ENCODE measurements around the gene PRXL2B. TPM values are rescaled to one million over a fixed set of nuclear protein-coding genes. Genes with fewer than 3 reads are reported as not detected.
"Not testable (repeated sequence)": the region's sequence is repeated elsewhere in the genome, so short reads cannot be mapped to it uniquely, and the experiment has no call there.

Gene PRXL2B
- total and polyA plus RNA-seq, 2 experiments from 2014 or later = 25.5 to 44.0 TPM

- no peak for TF ChIP-seq ZNF462 (CRISPR knock-in tag; IDR thresholded peaks at IDR 0.05)
These were observed 10.5 kb upstream of the PRXL2B start (continued) for GRCh38 chr1:2575801-2576663.

- DNase-seq (ENCODE audit: low spot score); H3K36me3 ChIP-seq (ENCODE audit: insufficient read depth); H3K36me3 Mint-ChIP-seq (ENCODE audit: low read depth); H4K20me1 ChIP-seq (replicated peaks; ENCODE audit: insufficient read depth); H3K4me3 ChIP-seq; H3K4me1 ChIP-seq (ENCODE audit: insufficient read depth); H3K4me3 Mint-ChIP-seq; H3K27ac Mint-ChIP-seq; H3K4me1 Mint-ChIP-seq; H2AFZ ChIP-seq; H3K79me2 ChIP-seq (replicated peaks; ENCODE audit: insufficient read depth); H3K27me3 ChIP-seq (ENCODE audit: insufficient read depth); H3K27ac ChIP-seq (ENCODE audit: low read depth); H3K27me3 Mint-ChIP-seq (ENCODE audit: insufficient read depth, low read depth, poor library complexity); H3K9me2 ChIP-seq (ENCODE audit: insufficient read depth); H3K4me2 ChIP-seq; H3F3A ChIP-seq (replicated peaks; ENCODE audit: low read depth): not testable (repeated sequence)
- H3K9me3 Mint-ChIP-seq = peaks cover 13% of the 10 kb centered on the region
- ATAC-seq = peak; percentile 24
These were observed 9.0 kb upstream of the PRXL2B start for GRCh38 chr1:2577565-2578075.

GRCh38 chr1:2578758-2579118 lies 7.8 kb upstream of the PRXL2B start:
- H3K9me2 ChIP-seq (ENCODE audit: insufficient read depth) = no peaks in the 10 kb centered on the region
- no peaks in the 10 kb centered on the region for H4K20me1 ChIP-seq (replicated peaks; ENCODE audit: insufficient read depth)
- ATAC-seq (no peak), DNase-seq (ENCODE audit: low spot score) (no peak)
- no peaks in the 10 kb centered on the region for H3K27me3 ChIP-seq (ENCODE audit: insufficient read depth)
- peaks cover 4% of the 10 kb centered on the region for H3K27me3 Mint-ChIP-seq (ENCODE audit: insufficient read depth, low read depth, poor library complexity)
- H2AFZ ChIP-seq = no peak overlapping the region
- H3K27ac ChIP-seq (ENCODE audit: low read depth) = no peak overlapping the region
- no peak overlapping the region for H3K4me3 ChIP-seq
- peaks cover 3% of the 10 kb centered on the region; the same call in 2 of the 3 replicates for H3K9me3 Mint-ChIP-seq
- H3K4me3 Mint-ChIP-seq = no peak overlapping the region
- no peak overlapping the region for H3K4me2 ChIP-seq
- H3K27ac Mint-ChIP-seq = no peak overlapping the region
- peaks cover 8% of the 10 kb centered on the region for H3K4me1 ChIP-seq (ENCODE audit: insufficient read depth)
- H3K4me1 Mint-ChIP-seq = peaks cover 10% of the 10 kb centered on the region
- H3K36me3 Mint-ChIP-seq (ENCODE audit: low read depth) = no peaks in the 10 kb centered on the region
- H3K36me3 ChIP-seq (ENCODE audit: insufficient read depth) = no peaks in the 10 kb centered on the region
- no peaks in the 10 kb centered on the region for H3F3A ChIP-seq (replicated peaks; ENCODE audit: low read depth)
- H3K79me2 ChIP-seq (replicated peaks; ENCODE audit: insufficient read depth) = no peaks in the 10 kb centered on the region
- TF ChIP-seq POLR2AphosphoS5 (IDR thresholded peaks at IDR 0.05; ENCODE audit: low read depth) (no peak), REST (IDR thresholded peaks at IDR 0.05; ENCODE audit: unreplicated experiment) (no peak)
